KOPT-K1 (cell line): Measurements from ENCODE around the gene AKAP13.

Source experiments
- H3K27ac ChIP-seq: fragments of 200-600 bp; sonication (generic); 2 replicates; pipeline ENCODE4 v1.5.1; 2016; ENCODE audit warnings: antibody characterized with exemption, mild to moderate bottlenecking, low read depth, low read length; ENCODE audit not compliant: poor library complexity, severe bottlenecking
- H3K36me3 ChIP-seq: fragments of 200-600 bp; sonication (generic); 2 replicates; pipeline ENCODE4 v1.5.1; 2017; ENCODE audit warnings: antibody characterized with exemption, mild to moderate bottlenecking, low read length, moderate library complexity; ENCODE audit not compliant: insufficient read depth
- H3K9me3 ChIP-seq: fragments of 200-600 bp; sonication (generic); 2 replicates; pipeline ENCODE4 v1.5.1; 2017; ENCODE audit warnings: antibody characterized with exemption, low read length, mild to moderate bottlenecking; ENCODE audit not compliant: insufficient read depth, poor library complexity, severe bottlenecking

AKAP13 gene

GRCh38 chr15:85407421-85408269 is 27.2 kb downstream of the AKAP13 start:
- Histone ChIP-seq H3K27ac (no peak overlapping the region), H3K9me3 (no peaks in the 10 kb centered on the region), H3K36me3 (no peaks in the 10 kb centered on the region)

GRCh38 chr15:85408270-85408746 is 27.9 kb downstream of the AKAP13 start:
- H3K36me3 ChIP-seq = no peaks in the 10 kb centered on the region
- H3K27ac ChIP-seq = no peak overlapping the region
- H3K9me3 ChIP-seq = no peaks in the 10 kb centered on the region

GRCh38 chr15:85412066-85412465 is 31.7 kb downstream of the AKAP13 start:
- H3K27ac ChIP-seq = no peak overlapping the region
- H3K36me3 ChIP-seq = no peaks in the 10 kb centered on the region
- no peaks in the 10 kb centered on the region for H3K9me3 ChIP-seq

GRCh38 chr15:85412956-85413854 is 32.8 kb downstream of the AKAP13 start:
- Histone ChIP-seq H3K9me3 (no peaks in the 10 kb centered on the region), H3K27ac (no peak overlapping the region), H3K36me3 (no peaks in the 10 kb centered on the region)

GRCh38 chr15:85414037-85414436 is 33.6 kb downstream of the AKAP13 start:
- Histone ChIP-seq H3K27ac (no peak overlapping the region), H3K9me3 (no peaks in the 10 kb centered on the region), H3K36me3 (no peaks in the 10 kb centered on the region)

GRCh38 chr15:85414495-85414894 is 34.1 kb downstream of the AKAP13 start:
- Histone ChIP-seq H3K9me3 (no peaks in the 10 kb centered on the region), H3K36me3 (no peaks in the 10 kb centered on the region), H3K27ac (no peak overlapping the region)

GRCh38 chr15:85414991-85415390 is 34.6 kb downstream of the AKAP13 start:
- no peak overlapping the region for H3K27ac ChIP-seq
- H3K36me3 ChIP-seq = no peaks in the 10 kb centered on the region
- no peaks in the 10 kb centered on the region for H3K9me3 ChIP-seq

- Histone ChIP-seq H3K27ac (no peak overlapping the region), H3K36me3 (no peaks in the 10 kb centered on the region), H3K9me3 (no peaks in the 10 kb centered on the region)
Measured at GRCh38 chr15:85415783-85416182, 35.4 kb downstream of the AKAP13 start.

- no peak overlapping the region for H3K27ac ChIP-seq
- no peaks in the 10 kb centered on the region for H3K36me3 ChIP-seq
- H3K9me3 ChIP-seq = no peaks in the 10 kb centered on the region
Measured at GRCh38 chr15:85417276-85417675, 36.9 kb downstream of the AKAP13 start.

- H3K36me3 ChIP-seq = no peaks in the 10 kb centered on the region
- no peak overlapping the region for H3K27ac ChIP-seq
Measured at GRCh38 chr15:85419161-85419560, 38.8 kb downstream of the AKAP13 start.

GRCh38 chr15:85421116-85421925 is 40.9 kb downstream of the AKAP13 start:
- H3K27ac ChIP-seq = no peak overlapping the region
- no peaks in the 10 kb centered on the region for H3K9me3 ChIP-seq
- no peaks in the 10 kb centered on the region for H3K36me3 ChIP-seq

More at GRCh38 chr15:85419161-85419560, 38.8 kb downstream of the AKAP13 start:
- H3K9me3 ChIP-seq = no peaks in the 10 kb centered on the region

- H3K27ac ChIP-seq = no peak overlapping the region
Measured at GRCh38 chr15:85422607-85423006, 42.2 kb downstream of the AKAP13 start.

GRCh38 chr15:85423256-85423655 is 42.9 kb downstream of the AKAP13 start:
- Histone ChIP-seq H3K36me3 (no peaks in the 10 kb centered on the region), H3K27ac (no peak overlapping the region), H3K9me3 (no peaks in the 10 kb centered on the region)

More at GRCh38 chr15:85422607-85423006, 42.2 kb downstream of the AKAP13 start:
- Histone ChIP-seq H3K9me3 (no peaks in the 10 kb centered on the region), H3K36me3 (no peaks in the 10 kb centered on the region)

- no peak overlapping the region for H3K27ac ChIP-seq
- no peaks in the 10 kb centered on the region for H3K36me3 ChIP-seq
- no peaks in the 10 kb centered on the region for H3K9me3 ChIP-seq
Measured at GRCh38 chr15:85424154-85424553, 43.8 kb downstream of the AKAP13 start.
